Keratinocyte (primary cell): ENCODE measurements around the gene SURF2. TPM values are rescaled to one million over a fixed set of nuclear protein-coding genes. Genes with fewer than 3 reads are reported as not detected.

Source experiments
- DNase-seq: peaks from one replicate; pipeline ENCODE4 v3.0.0-alpha.2; 2011; ENCODE audit warnings: low read depth, missing footprints, low spot score
- FAIRE-seq: peaks from 2 replicates; lab custom pipeline; 2011; peaks lifted over from hg19 to GRCh38; lab: Jason Lieb, UNC
- H2AFZ ChIP-seq: 2 replicates; pipeline ENCODE4 v1.6.0; 2012; ENCODE audit warnings: low read length, control low read depth, inconsistent platforms; ENCODE audit not compliant: control insufficient read depth
- H3K27ac ChIP-seq: 2 replicates; pipeline ENCODE4 v1.5.1; 2011; ENCODE audit warnings: low read length; ENCODE audit not compliant: control insufficient read depth, insufficient read depth
- H3K27me3 ChIP-seq: 3 replicates; pipeline ENCODE4 v1.6.0; 2011; ENCODE audit warnings: low read length; ENCODE audit not compliant: control insufficient read depth, insufficient read depth; ENCODE audit errors: extremely low read depth
- H3K36me3 ChIP-seq, 2 experiments: 2 replicates in 1 of 2; 3 replicates in 1 of 2; pipeline ENCODE4 v1.5.1; 2011; ENCODE audit warnings: low read length in 2 of 2, mild to moderate bottlenecking in 1 of 2; ENCODE audit not compliant: control insufficient read depth in 2 of 2, insufficient read depth in 2 of 2; ENCODE audit errors: extremely low read depth in 1 of 2
- H3K4me1 ChIP-seq: 3 replicates; pipeline ENCODE4 v1.5.1; 2011; ENCODE audit warnings: low read length; ENCODE audit not compliant: control insufficient read depth, insufficient read depth; ENCODE audit errors: extremely low read depth
- H3K4me2 ChIP-seq: 3 replicates; pipeline ENCODE4 v1.6.0; 2011; ENCODE audit warnings: low read depth, low read length; ENCODE audit not compliant: control insufficient read depth, insufficient read depth; ENCODE audit errors: extremely low read depth
- H3K4me3 ChIP-seq, 3 experiments: fragments of 200-600 bp in 1 of 3; sonication (generic) in 1 of 3; 2 replicates in 2 of 3; 3 replicates in 1 of 3; pipeline ENCODE4 v1.5.1; 2011 to 2016; ENCODE audit warnings: low read length in 3 of 3, mild to moderate bottlenecking in 3 of 3, control low read depth in 2 of 3, inconsistent platforms in 1 of 3, low read depth in 1 of 3, mixed read lengths in 1 of 3, mixed run types in 1 of 3, moderate library complexity in 1 of 3; ENCODE audit not compliant: control insufficient read depth in 2 of 3, insufficient read depth in 2 of 3; ENCODE audit errors: extremely low read depth in 1 of 3
- H3K79me2 ChIP-seq: 2 replicates; pipeline ENCODE4 v1.6.0; 2012; ENCODE audit warnings: low read length; ENCODE audit not compliant: control insufficient read depth, insufficient read depth
- H3K9ac ChIP-seq: 3 replicates; pipeline ENCODE4 v1.6.0; 2011; ENCODE audit warnings: low read length; ENCODE audit not compliant: control insufficient read depth, insufficient read depth; ENCODE audit errors: extremely low read depth
- H3K9me1 ChIP-seq: 3 replicates; pipeline ENCODE4 v1.6.0; 2011; ENCODE audit warnings: low read length; ENCODE audit not compliant: control insufficient read depth, insufficient read depth; ENCODE audit errors: extremely low read depth
- H3K9me3 ChIP-seq: 2 replicates; pipeline ENCODE4 v1.5.1; 2012; ENCODE audit warnings: low read depth, low read length; ENCODE audit not compliant: control insufficient read depth
- H4K20me1 ChIP-seq: 3 replicates; pipeline ENCODE4 v1.6.0; 2011; ENCODE audit warnings: low read length; ENCODE audit not compliant: control insufficient read depth, insufficient read depth; ENCODE audit errors: extremely low read depth
- CTCF ChIP-seq, 3 experiments: IDR thresholded peaks in 1 of 3; conservative IDR thresholded peaks in 1 of 3; optimal IDR thresholded peaks in 1 of 3; 2 replicates in 2 of 3; 3 replicates in 1 of 3; pipeline versions ENCODE3 to v1.5.1; 2011; ENCODE audit warnings: low read length in 3 of 3, mild to moderate bottlenecking in 3 of 3, moderate library complexity in 2 of 3, control low read depth in 1 of 3, inconsistent platforms in 1 of 3; ENCODE audit not compliant: insufficient read depth in 2 of 3; ENCODE audit errors: extremely low read depth in 1 of 3
- EZH2 ChIP-seq: IDR thresholded peaks from one replicate; pipeline ENCODE4 v1.6.1; 2012; ENCODE audit warnings: inconsistent platforms, mild to moderate bottlenecking, low read length, moderate library complexity
- dilution Hi-C: fragments of 300-500 bp; cut with MboI; formaldehyde crosslinking; loops from one replicate; pipeline ENCODE4 v1.7.0; 2020; ENCODE audit warnings: low sequenced_read_pairs; ENCODE audit not compliant: extremely low pct_ligation_motif_present
- polyA plus RNA-seq, 5 experiments: library from polyadenylated mRNA; depleted of rRNA in 3 of 5; stranded (reverse) in 3 of 5; stranded (forward) in 1 of 5; unstranded in 1 of 5; fragments of >200 nt; gene quantifications; 1 replicate in 1 of 5; 2 replicates in 3 of 5; 3 replicates in 1 of 5; pipeline versions ENCODE4 v1.2.1 to v1.2.3, GENCODE V29; 2011 to 2012; ENCODE audit warnings: missing spikeins in 2 of 5, low read depth in 1 of 5, low replicate concordance in 1 of 5

Gene SURF2
- polyA plus RNA-seq, 1 donor (not counting 4 experiments of a cell fraction or from before 2014, with no cell fraction given), result 28.2 TPM

GRCh38 chr9:133393399-133393798 is 37.0 kb downstream of the SURF2 start:
- TF ChIP-seq CTCF (optimal IDR thresholded peaks at IDR 0.05 in 1 of 3, IDR thresholded peaks at IDR 0.05 in 1 of 3, conservative IDR thresholded peaks at IDR 0.05 in 1 of 3; ENCODE audit: extremely low read depth in 1 of 3, insufficient read depth in 2 of 3, low read length in 3 of 3) (no peak), EZH2 (no peak)
- H3K9me3 ChIP-seq, result no peaks in the 10 kb centered on the region
- H3K4me2 ChIP-seq, result no peak overlapping the region
- no peaks in the 10 kb centered on the region for H3K36me3 ChIP-seq
- no peak overlapping the region for H3K9ac ChIP-seq
- no peak overlapping the region for H3K27ac ChIP-seq
- peaks cover 15% of the 10 kb centered on the region for H3K27me3 ChIP-seq
- no peak overlapping the region for H2AFZ ChIP-seq
- no peaks in the 10 kb centered on the region for H3K9me1 ChIP-seq
- dilution Hi-C loops, result no loop called here
- no peak for FAIRE-seq
- no peak overlapping the region for H3K4me3 ChIP-seq
- no peaks in the 10 kb centered on the region for H3K4me1 ChIP-seq
- H4K20me1 ChIP-seq, result no peaks in the 10 kb centered on the region
- H3K79me2 ChIP-seq, result no peaks in the 10 kb centered on the region
- DNase-seq, result no peak

DNA sequence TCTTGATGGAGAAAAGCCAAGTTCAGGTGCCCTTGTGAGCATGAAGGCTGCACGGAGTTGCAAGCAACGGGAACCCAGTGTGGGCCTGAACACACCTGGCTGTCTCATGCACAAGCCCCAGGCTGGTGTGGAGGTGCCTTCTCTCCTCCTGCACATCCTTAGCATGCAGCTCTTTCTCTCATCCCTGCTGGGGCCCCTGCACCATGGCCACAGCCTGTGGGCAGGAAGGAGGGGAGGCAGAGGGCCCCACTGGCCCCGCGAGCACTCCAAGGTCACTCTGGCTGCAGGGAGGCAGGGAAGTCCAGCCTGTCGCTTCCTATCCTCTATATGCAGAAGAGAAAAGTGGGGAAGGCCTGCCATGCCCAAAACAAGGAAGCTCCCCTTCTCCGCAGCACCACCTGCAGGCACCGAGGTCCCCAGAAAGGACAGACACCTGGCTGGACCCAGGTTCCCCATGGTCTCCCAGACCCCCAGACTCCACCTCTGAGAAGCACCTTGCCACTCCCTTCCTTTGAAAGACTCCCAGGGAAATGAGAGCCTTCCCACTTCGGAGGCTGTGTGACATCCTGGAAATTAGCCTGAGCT is 38.4 kb downstream of the SURF2 start:
- FAIRE-seq, result no peak
- Histone ChIP-seq H3K79me2 (no peaks in the 10 kb centered on the region), H3K4me1 (no peaks in the 10 kb centered on the region), H3K9me3 (no peaks in the 10 kb centered on the region), H3K36me3 (no peaks in the 10 kb centered on the region), H3K4me3 (no peak overlapping the region), H3K4me2 (no peak overlapping the region), H2AFZ (no peak overlapping the region), H3K27me3 (peaks cover 15% of the 10 kb centered on the region), H4K20me1 (no peaks in the 10 kb centered on the region), H3K27ac (no peak overlapping the region), H3K9me1 (no peaks in the 10 kb centered on the region), H3K9ac (no peak overlapping the region)
- dilution Hi-C loops, result no loop called here
- peak in 1 of 3 experiments; percentile 24 for TF ChIP-seq CTCF (optimal IDR thresholded peaks at IDR 0.05 in 1 of 3, IDR thresholded peaks at IDR 0.05 in 1 of 3, conservative IDR thresholded peaks at IDR 0.05 in 1 of 3; ENCODE audit: extremely low read depth in 1 of 3, insufficient read depth in 2 of 3, low read length in 3 of 3)
- no peak for TF ChIP-seq EZH2
- no peak for DNase-seq
